ENCODE data around the gene HAS3.

DNA sequence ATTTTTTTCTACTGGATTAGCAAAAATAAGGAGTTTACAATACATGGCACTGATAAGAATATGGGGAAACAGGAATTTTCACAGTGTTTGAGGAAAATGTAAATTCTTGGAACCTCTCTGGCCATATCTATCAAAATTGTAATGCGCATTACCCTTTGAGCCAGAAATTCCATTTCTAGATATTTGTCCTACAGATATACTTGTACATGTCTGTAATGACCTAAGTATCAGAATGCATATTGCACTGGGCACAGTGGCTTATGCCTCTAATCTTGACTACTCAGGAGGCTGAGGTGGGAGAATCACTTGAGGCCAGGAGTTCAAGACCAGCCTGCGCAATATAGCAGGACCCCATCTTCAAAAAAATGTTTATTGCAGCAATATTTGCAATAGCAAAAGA lies 25.8 kb upstream of the HAS3 start:
- TF ChIP-seq EP300 (IDR thresholded peaks at IDR 0.05; ENCODE audit: borderline replicate concordance): no peak
- TF ChIP-seq CEBPB (IDR thresholded peaks at IDR 0.05): no peak
- no peak for TF ChIP-seq TAF1 (IDR thresholded peaks at IDR 0.05; ENCODE audit: low read depth)
- TF ChIP-seq, protein P1, sequence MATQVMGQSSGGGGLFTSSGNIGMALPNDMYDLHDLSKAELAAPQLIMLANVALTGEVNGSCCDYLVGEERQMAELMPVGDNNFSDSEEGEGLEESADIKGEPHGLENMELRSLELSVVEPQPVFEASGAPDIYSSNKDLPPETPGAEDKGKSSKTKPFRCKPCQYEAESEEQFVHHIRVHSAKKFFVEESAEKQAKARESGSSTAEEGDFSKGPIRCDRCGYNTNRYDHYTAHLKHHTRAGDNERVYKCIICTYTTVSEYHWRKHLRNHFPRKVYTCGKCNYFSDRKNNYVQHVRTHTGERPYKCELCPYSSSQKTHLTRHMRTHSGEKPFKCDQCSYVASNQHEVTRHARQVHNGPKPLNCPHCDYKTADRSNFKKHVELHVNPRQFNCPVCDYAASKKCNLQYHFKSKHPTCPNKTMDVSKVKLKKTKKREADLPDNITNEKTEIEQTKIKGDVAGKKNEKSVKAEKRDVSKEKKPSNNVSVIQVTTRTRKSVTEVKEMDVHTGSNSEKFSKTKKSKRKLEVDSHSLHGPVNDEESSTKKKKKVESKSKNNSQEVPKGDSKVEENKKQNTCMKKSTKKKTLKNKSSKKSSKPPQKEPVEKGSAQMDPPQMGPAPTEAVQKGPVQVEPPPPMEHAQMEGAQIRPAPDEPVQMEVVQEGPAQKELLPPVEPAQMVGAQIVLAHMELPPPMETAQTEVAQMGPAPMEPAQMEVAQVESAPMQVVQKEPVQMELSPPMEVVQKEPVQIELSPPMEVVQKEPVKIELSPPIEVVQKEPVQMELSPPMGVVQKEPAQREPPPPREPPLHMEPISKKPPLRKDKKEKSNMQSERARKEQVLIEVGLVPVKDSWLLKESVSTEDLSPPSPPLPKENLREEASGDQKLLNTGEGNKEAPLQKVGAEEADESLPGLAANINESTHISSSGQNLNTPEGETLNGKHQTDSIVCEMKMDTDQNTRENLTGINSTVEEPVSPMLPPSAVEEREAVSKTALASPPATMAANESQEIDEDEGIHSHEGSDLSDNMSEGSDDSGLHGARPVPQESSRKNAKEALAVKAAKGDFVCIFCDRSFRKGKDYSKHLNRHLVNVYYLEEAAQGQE (IDR thresholded peaks at IDR 0.05; ENCODE audit: low read depth): no peak
- no peak for TF ChIP-seq NFIC (IDR thresholded peaks at IDR 0.05)
- TF ChIP-seq TEAD4 (IDR thresholded peaks at IDR 0.05): no peak
- no peak for TF ChIP-seq FOXM1 (IDR thresholded peaks at IDR 0.05; ENCODE audit: borderline replicate concordance, low read depth)
- TF ChIP-seq, protein P2, sequence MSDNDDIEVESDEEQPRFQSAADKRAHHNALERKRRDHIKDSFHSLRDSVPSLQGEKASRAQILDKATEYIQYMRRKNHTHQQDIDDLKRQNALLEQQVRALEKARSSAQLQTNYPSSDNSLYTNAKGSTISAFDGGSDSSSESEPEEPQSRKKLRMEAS (IDR thresholded peaks at IDR 0.05): no peak
